SK-N-SH treated with all-trans-retinoic acid at 6 μM for 48 hours (cell line): Measurements from ENCODE around the gene TGFBR2.

Source experiments
- ATAC-seq: fragments of 200-7000 bp; cut with Tn5 transposase; 3 replicates; pipeline ENCODE4 v1.9.1; 2020; ENCODE audit warnings: mild to moderate bottlenecking, moderate library complexity
- ARNTL ChIP-seq: fragments of 450-650 bp; formaldehyde crosslinking; IDR thresholded peaks from 2 replicates; pipeline ENCODE4 v1.5.0; 2020; ENCODE audit warnings: low read depth, mild to moderate bottlenecking, moderate library complexity, borderline replicate concordance
- BACH2 ChIP-seq: fragments of 250-450 bp; sonication (Bioruptor Pico); IDR thresholded peaks from 2 replicates; pipeline ENCODE4 v1.9.0; 2021; ENCODE audit warnings: mild to moderate bottlenecking, borderline replicate concordance
- CREB5 ChIP-seq: fragments of 250-450 bp; sonication (Bioruptor Pico); IDR thresholded peaks from 2 replicates; pipeline ENCODE4 v1.5.1; 2020; ENCODE audit warnings: low read depth, mild to moderate bottlenecking, moderate library complexity
- CSDC2 ChIP-seq: fragments of 250-450 bp; sonication (Bioruptor Pico); IDR thresholded peaks from 2 replicates; pipeline ENCODE4 v1.5.0; 2020; ENCODE audit warnings: mild to moderate bottlenecking, moderate library complexity
- CSRNP3 ChIP-seq: fragments of 250-450 bp; sonication (Bioruptor Pico); IDR thresholded peaks from 2 replicates; pipeline ENCODE4 v1.5.1; 2021; ENCODE audit warnings: mild to moderate bottlenecking, moderate library complexity
- ESRRG ChIP-seq: fragments of 250-450 bp; sonication (Bioruptor Pico); IDR thresholded peaks from 2 replicates; pipeline ENCODE4 v1.6.1; 2021; ENCODE audit warnings: mild to moderate bottlenecking
- GLIS3 ChIP-seq: fragments of 250-450 bp; sonication (Bioruptor Pico); IDR thresholded peaks from 2 replicates; pipeline ENCODE4 v1.5.0; 2020; ENCODE audit warnings: mild to moderate bottlenecking, moderate library complexity
- OSR1 ChIP-seq: fragments of 250-450 bp; sonication (Bioruptor Pico); IDR thresholded peaks from 2 replicates; pipeline ENCODE4 v1.8.0; 2022; ENCODE audit warnings: moderate library complexity, mild to moderate bottlenecking, inconsistent platforms
- PATZ1 ChIP-seq: fragments of 250-450 bp; sonication (Bioruptor Pico); IDR thresholded peaks from 2 replicates; pipeline ENCODE4 v1.8.0; 2020; ENCODE audit warnings: mild to moderate bottlenecking, moderate library complexity, borderline replicate concordance
- POU6F1 ChIP-seq: fragments of 250-450 bp; sonication (Bioruptor Pico); IDR thresholded peaks from 2 replicates; pipeline ENCODE4 v1.8.0; 2021; ENCODE audit warnings: low read depth, mild to moderate bottlenecking, moderate library complexity, borderline replicate concordance
- PPARA ChIP-seq: fragments of 250-450 bp; sonication (Bioruptor Pico); IDR thresholded peaks from 2 replicates; pipeline ENCODE4 v1.5.0; 2020; ENCODE audit warnings: mild to moderate bottlenecking, borderline replicate concordance
- RARB ChIP-seq: fragments of 250-450 bp; sonication (Bioruptor Pico); IDR thresholded peaks from 2 replicates; pipeline ENCODE4 v1.8.0; 2021; ENCODE audit warnings: mild to moderate bottlenecking, moderate library complexity
- SNAI2 ChIP-seq: fragments of 250-450 bp; sonication (Bioruptor Pico); IDR thresholded peaks from 2 replicates; pipeline ENCODE4 v1.5.0; 2020; ENCODE audit warnings: mild to moderate bottlenecking, moderate library complexity
- TCF4 ChIP-seq: fragments of 250-450 bp; sonication (Bioruptor Pico); IDR thresholded peaks from 2 replicates; pipeline ENCODE4 v1.8.0; 2021; ENCODE audit warnings: mild to moderate bottlenecking, moderate library complexity, borderline replicate concordance
- TSHZ2 ChIP-seq: fragments of 250-450 bp; sonication (Bioruptor Pico); IDR thresholded peaks from 2 replicates; pipeline ENCODE4 v1.5.0; 2020; ENCODE audit warnings: mild to moderate bottlenecking, moderate library complexity
- ZC3H10 ChIP-seq: fragments of 250-450 bp; sonication (Bioruptor Pico); IDR thresholded peaks from 2 replicates; pipeline ENCODE4 v1.5.1; 2021; ENCODE audit warnings: mild to moderate bottlenecking, moderate library complexity
- ZNF565 ChIP-seq: fragments of 450-650 bp; formaldehyde crosslinking; conservative IDR thresholded peaks from 2 replicates; pipeline ENCODE4 v1.5.0; 2020; ENCODE audit warnings: low read depth, mild to moderate bottlenecking, moderate library complexity
- ZNF70 ChIP-seq: fragments of 450-650 bp; formaldehyde crosslinking; IDR thresholded peaks from 2 replicates; pipeline ENCODE4 v1.5.0; 2020; ENCODE audit warnings: mild to moderate bottlenecking, moderate library complexity
- ZNF8 ChIP-seq: fragments of 450-650 bp; formaldehyde crosslinking; IDR thresholded peaks from 2 replicates; pipeline ENCODE4 v1.5.0; 2020; ENCODE audit warnings: mild to moderate bottlenecking, moderate library complexity

Gene TGFBR2

GRCh38 chr3:30663533-30664241 lies 57.3 kb downstream of the TGFBR2 start:
- no peak for ATAC-seq
- TF ChIP-seq TCF4 (CRISPR knock-in tag) (no peak), ARNTL (CRISPR knock-in tag) (no peak), ESRRG (no peak), SNAI2 (CRISPR knock-in tag) (no peak), RARB (CRISPR knock-in tag) (no peak), OSR1 (CRISPR knock-in tag) (no peak), CSDC2 (CRISPR knock-in tag) (no peak), PPARA (CRISPR knock-in tag) (no peak), BACH2 (CRISPR knock-in tag) (no peak), PATZ1 (CRISPR knock-in tag) (no peak), ZNF565 (no peak), ZC3H10 (no peak), GLIS3 (CRISPR knock-in tag) (no peak), ZNF70 (no peak)

- no peak for ATAC-seq
- TF ChIP-seq BACH2 (CRISPR knock-in tag) = no peak
- TF ChIP-seq ESRRG = no peak
- TF ChIP-seq ZC3H10 = no peak
- no peak for TF ChIP-seq POU6F1 (CRISPR knock-in tag)
- no peak for TF ChIP-seq ZNF8
- TF ChIP-seq CREB5 (CRISPR knock-in tag) = no peak
- TF ChIP-seq CSRNP3 (CRISPR knock-in tag) = no peak
- TF ChIP-seq CSDC2 (CRISPR knock-in tag) = no peak
- TF ChIP-seq PPARA (CRISPR knock-in tag) = no peak
Measured at GRCh38 chr3:30664459-30664858, 58.1 kb downstream of the TGFBR2 start.

- TF ChIP-seq POU6F1 (CRISPR knock-in tag) = no peak
- no peak for TF ChIP-seq RARB (CRISPR knock-in tag)
- TF ChIP-seq ZNF565 = no peak
- TF ChIP-seq CSDC2 (CRISPR knock-in tag) = no peak
- no peak for TF ChIP-seq SNAI2 (CRISPR knock-in tag)
- TF ChIP-seq ZC3H10 = no peak
- TF ChIP-seq TCF4 (CRISPR knock-in tag) = no peak
- TF ChIP-seq ESRRG = no peak
- no peak for TF ChIP-seq TSHZ2 (CRISPR knock-in tag)
- no peak for TF ChIP-seq CREB5 (CRISPR knock-in tag)
- TF ChIP-seq PPARA (CRISPR knock-in tag) = no peak
- no peak for TF ChIP-seq ARNTL (CRISPR knock-in tag)
- TF ChIP-seq CSRNP3 (CRISPR knock-in tag) = no peak
- ATAC-seq = no peak
Measured at GRCh38 chr3:30664884-30665283, 58.5 kb downstream of the TGFBR2 start.
